Left colon (tissue), 2 donors: ENCODE results near the gene AKR1B15. TPM values are rescaled to one million over a fixed set of nuclear protein-coding genes. Genes with fewer than 3 reads are reported as not detected.
"Not testable (repeated sequence)": the region's sequence is repeated elsewhere in the genome, so short reads cannot be mapped to it uniquely, and the experiment has no call there.

Experiments
- ATAC-seq: fragments of 200-7000 bp; cut with Tn5 transposase; one replicate; pipeline ENCODE4 v1.9.1; 2020; ENCODE audit warnings: mild to moderate bottlenecking, moderate library complexity
- DNase-seq, 2 donors: peaks; one replicate each; pipeline ENCODE4 v3.0.0-alpha.2; 2020
- intact Hi-C, 2 donors: fragments of 100-400 bp; cut with DNase I in 1 of 2; cut with micrococcal nuclease in 1 of 2; formaldehyde crosslinking; loops; one replicate each; pipeline versions ENCODE4 v1.11.2 to v1.14.0; 2022; cut with DNase I, micrococcal nuclease
- total RNA-seq, 2 donors: library from RNA; stranded (reverse); fragmentation: NEBNext Ultra II Directional; extraction: Animal tissue kit (Norgen Biotek cat#: 25700); gene quantifications; one replicate each; pipeline ENCODE4 v1.2.1, GENCODE V29; 2021
- donor health status: DM: no; HTN: no; CAD: no.
- donor health status: DM: yes; HTN: yes; CAD: no.

The AKR1B15 gene
- total RNA-seq, 2 donors from 2014 or later, result 7.8 to 14.0 TPM

DNA sequence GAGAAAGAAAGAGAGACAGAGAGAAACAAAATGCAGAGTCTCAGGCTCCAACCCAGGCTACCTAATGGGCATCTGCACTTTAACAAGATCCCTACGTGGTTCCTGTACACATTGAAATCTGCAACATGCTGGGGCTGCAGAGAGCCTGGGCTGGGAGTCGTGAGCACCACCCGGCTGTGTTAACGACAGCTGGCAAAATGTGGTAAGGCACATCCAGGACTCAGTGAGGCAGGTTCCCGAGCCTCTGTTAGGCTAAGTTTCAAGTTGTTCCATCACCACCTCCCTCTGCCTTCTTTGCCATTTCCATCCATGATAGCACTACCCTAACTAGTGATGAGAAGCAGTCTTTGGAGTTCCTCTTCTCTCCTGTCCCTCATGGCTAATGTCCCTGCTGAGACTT, 20.2 kb upstream of the AKR1B15 start:
- intact Hi-C loops, result no loop called here
- ATAC-seq (no peak), DNase-seq (no peak)

- intact Hi-C loops, result no loop called here
- DNase-seq (no peak), ATAC-seq (no peak)
Measured at GRCh38 chr7:134530460-134530859, 18.4 kb upstream of the AKR1B15 start.

DNA sequence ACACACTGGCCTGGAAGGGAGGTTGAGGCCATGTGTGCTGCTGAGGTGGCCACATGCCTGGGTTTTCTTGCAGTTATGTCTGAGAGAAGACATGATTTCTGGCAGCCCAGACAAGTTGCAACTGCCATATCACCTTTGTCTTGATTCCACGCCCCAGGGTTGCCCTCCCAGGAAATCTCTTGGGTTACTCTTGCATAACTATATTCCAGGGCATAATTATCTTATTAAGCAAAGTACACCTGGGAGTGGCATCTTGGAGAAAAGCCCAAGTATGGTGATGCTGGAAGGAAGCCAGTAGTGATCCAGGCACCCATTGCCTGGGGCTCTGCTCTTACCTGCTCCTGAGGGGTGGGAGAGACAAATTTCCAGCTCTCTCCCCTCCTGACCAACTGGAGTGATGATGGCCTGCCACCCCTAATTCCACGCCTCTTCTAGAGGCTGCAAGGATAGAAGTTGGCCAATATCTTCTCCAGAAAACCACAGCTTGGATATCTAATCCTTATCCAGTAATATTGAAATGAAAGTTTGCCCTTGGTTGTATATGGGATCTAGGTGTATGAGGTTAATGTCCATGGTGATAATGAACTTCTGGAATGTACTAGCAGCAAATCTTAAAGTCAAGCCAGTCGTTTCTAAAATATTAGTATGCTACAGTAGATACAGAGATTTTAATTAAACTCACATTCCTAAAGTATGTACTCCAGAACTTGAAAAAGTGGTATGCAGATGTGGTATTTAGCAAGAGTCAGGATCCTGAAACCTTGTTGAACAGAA, 16.5 kb upstream of the AKR1B15 start:
- intact Hi-C loops, result no loop called here
- DNase-seq, result peak; percentile 75 to 87
- ATAC-seq, result peak; percentile 83

- ATAC-seq, result peak; percentile 35
- intact Hi-C loops, result no loop called here
- DNase-seq, result no peak
Measured at GRCh38 chr7:134532954-134533218, 16.0 kb upstream of the AKR1B15 start.

DNA sequence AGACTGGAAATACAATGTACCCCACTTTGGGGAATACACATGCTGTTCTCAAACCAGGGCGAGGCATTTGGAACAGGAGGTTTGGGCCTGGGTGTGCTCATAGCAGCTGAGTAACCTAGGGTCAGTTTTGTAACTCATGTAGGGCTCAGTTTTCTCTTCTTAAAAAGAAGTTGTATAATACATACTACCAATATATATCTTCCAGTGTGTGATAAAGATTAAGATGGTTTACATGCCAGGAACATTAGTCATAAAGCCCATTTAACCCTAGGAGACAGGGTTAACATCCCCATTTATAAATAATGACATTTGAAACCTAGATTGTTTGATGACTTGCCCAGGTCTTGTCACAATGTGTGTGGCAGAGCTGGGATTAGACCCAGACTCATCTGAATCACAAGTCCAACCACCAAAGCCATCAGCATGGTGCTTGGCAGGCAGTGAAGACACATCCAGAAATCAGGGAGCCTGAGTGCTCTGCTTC, 15.6 kb upstream of the AKR1B15 start:
- intact Hi-C loops, result no loop called here
- no peak for ATAC-seq
- no peak for DNase-seq

DNA sequence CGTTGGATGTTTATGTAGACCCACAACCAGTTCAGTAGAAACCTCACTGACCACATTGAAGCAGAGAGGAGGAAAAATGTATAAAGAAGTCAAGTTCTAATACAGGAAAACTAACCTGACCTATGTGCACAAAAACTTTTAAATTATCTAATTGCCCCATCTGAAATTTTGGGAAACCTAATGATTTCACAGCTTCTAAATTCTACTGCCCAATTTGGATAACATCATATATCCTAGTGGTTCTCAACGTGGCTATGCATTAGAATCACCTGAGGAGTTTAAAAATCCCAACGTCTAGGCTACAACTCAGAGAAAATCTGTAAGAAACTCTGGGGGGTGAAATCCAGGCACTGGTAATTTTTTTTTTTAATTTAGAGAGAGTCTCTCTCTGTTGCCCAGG, 14.3 kb upstream of the AKR1B15 start:
- intact Hi-C loops, result no loop called here
- DNase-seq, result no peak
- ATAC-seq, result no peak

DNA sequence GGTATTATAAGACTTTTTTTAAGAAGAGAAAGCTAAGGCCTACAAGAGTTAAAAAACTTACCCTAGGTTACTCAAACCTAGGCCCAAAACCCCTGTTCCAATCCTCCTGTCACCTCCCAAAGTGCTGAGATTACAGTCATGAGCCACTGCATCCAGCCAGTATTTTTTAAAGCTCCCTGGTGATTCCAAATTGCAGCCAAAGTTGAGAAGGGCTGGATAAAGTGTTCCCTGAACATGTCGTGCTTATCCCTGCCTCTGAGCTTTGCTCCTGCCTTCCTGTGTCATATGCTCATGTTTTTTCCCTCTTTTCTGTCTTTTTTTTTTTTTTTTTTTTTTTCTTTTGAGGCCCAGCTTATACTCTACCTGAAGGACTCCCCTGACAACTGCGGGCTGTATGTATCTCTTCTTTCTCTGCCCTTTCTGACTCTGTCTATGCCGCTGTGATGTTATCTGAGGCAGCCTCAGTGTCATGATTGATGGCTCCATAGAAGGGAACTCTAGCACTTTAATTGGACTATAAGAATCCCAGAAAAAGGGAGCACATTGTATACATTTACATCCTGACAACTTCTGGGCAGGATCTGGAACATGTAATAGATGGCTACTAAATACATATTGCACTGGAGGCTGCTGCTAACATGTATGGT, 13.5 kb upstream of the AKR1B15 start:
- no peak for ATAC-seq
- intact Hi-C loops, result no loop called here

DNA sequence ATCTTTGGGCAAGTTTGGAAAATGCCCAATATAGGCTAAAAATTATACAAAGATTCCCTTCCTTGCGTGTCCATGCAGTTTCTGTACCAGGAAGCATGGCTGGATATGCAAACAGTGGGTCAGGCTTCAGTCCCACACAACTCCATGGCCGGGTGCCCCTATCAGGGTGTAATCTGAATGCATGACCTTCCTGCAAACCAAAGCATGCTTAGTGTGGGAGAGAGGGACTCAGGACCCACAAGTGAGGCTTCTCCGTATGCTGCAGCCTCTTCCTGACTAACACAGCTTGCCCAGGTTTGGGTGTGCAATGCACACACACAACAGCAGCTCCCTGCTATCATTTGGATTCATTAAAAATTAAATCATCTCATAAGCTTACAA, 13.0 kb upstream of the AKR1B15 start:
- intact Hi-C loops, result no loop called here
- no peak for ATAC-seq
- DNase-seq, result no peak

More for the DNA sequence above, 13.5 kb upstream of the AKR1B15 start:
- DNase-seq, result no peak

DNA sequence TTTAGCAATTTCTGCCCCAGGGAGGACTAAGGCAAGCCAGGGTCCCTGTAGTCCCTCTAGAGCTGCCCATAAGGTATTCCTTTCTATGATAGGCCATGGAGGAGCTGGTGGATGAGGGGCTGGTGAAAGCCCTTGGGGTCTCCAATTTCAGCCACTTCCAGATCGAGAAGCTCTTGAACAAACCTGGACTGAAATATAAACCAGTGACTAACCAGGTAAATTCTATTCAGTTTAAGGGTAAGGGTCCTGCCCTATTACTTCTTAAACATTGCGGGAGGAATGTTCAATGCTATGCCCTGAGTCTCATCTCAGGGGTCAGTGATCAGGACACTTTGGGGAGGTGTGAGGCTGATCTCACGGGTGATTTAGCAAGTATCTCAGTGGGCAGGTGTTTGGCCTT, 12.4 kb upstream of the AKR1B15 start:
- DNase-seq, ATAC-seq, intact Hi-C loops: not testable (repeated sequence)

GRCh38 chr7:134537273-134537781, 11.6 kb upstream of the AKR1B15 start:
- ATAC-seq, intact Hi-C loops, DNase-seq: not testable (repeated sequence)

- DNase-seq (no peak), ATAC-seq (no peak)
- intact Hi-C loops, result no loop called here
Measured at GRCh38 chr7:134539380-134540004, 9.4 kb upstream of the AKR1B15 start.

DNA sequence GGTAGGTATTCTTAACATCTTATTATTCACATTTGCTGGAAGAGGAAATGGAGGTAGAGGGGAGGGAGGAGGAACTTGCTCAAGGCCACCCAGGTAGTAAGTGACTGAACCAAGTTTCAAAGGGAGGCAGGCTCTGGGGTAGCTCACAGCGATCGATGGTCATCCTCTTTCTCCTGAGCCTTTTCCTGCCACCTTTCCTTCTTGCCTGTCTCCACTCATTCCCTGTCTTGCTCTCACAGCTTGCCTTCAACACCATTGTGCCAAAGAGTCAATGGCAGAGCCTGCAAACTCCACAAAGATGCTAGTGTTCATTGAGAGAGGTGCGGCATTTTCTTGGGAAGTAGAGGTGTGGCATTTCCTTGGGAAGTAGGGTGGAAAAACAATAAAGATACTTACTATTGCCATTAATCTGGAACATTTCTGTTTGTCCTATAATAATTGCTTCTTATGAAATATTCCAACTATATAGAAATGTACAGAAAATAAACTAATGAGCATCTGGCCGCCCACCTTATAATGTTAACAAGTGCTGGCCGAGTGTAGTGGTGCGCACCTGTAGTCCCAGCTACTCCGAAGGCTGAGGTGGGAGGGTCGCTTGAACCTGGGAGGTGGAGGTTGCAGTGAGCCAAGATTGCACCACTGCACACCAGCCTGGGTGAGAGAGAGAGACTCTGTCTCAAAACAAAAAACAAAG, 7.3 kb upstream of the AKR1B15 start:
- intact Hi-C loops, DNase-seq, ATAC-seq: not testable (repeated sequence)

DNA sequence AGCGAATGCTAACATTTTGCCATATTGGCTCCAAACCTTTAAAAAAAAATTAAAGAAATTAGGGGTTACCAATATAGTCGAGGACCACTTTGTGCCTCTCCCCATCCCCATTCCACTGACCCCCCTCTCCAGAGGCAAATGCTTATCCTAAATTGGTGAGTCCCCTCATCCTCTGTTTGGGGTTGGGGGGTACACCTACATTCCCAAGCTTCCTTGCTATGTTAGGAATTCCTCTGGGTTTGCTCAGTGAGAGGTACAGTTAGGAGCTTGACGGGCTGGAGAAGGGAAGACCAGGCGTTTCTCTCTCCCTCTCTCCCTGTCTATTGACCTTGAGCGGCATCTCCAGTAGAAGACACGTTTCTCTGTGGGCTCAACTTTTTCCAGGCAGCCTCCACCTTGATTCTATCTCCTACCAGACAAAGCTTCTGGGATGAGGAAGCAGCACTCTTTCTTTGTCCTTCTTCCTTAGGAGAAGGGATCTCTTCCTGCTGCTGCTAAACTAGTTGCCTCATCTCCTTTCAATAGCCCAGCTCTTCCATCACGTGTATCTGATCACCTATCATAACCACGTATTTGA, 6.6 kb upstream of the AKR1B15 start:
- no peak for ATAC-seq
- intact Hi-C loops, result no loop called here

DNA sequence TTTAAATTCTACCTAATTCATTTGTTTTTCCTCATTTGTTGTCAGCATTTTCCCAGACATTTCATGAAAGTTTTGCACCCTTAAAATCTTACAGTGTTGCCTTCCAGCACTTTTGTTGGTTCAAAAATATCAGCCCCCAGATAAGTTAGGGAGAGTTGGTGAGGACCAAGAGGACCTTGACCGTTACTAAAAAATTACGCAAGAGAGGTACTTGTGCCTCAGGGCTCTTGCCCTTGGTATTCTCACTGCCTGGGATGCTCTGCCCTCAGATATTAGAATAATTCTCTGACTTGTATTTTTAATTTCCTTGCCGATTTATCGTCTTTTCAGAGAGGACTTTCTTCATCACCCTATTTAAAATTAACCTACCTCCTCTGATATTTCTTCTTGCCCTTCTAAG, 3.5 kb upstream of the AKR1B15 start:
- DNase-seq (no peak), ATAC-seq (no peak)
- intact Hi-C loops, result no loop called here

More for the DNA sequence above, 6.6 kb upstream of the AKR1B15 start:
- DNase-seq, result no peak

DNA sequence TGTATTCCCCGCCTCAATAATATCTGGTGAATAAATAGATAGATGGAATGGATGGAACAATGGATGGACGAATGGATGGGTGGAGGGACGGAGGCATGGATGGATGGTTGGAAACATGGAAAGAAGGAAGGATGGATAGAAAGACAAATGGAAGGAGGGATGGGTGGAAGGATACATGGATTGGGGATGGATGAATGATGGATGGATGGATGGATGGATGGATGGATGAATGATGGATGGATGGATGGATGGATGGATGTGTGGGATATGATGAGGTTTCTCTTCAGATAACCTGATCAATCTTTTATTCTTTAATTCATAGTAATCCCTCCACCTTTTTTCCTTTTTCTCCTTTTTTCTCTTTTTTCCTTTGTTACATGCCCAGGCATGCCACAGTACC, 3.0 kb upstream of the AKR1B15 start:
- ATAC-seq, result no peak
- intact Hi-C loops, result no loop called here
- no peak for DNase-seq

DNA sequence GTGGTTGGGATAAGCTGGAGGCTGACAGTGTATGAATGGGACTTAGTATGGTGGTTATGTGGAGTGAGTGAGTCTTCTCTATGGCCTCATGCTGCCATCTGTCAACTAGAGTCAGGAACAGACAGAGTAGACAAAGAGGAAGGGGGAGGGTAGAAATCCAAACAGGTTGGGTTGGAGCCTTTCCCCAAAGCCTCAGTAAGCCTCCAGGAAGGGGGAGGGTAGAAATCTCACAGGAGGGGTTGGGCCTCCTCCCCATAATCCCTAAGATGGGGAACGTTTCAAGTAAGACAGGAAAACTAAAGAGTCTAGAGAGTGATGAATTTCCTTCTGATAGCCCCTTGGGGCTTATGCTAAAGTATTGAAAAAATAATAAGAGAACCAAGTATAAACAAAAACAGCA, 2.0 kb upstream of the AKR1B15 start:
- ATAC-seq, result peak; percentile 63
- intact Hi-C loops, result no loop called here
- no peak for DNase-seq

GRCh38 chr7:134547397-134548054, 1.4 kb upstream of the AKR1B15 start:
- DNase-seq (peak; percentile 73 to 86), ATAC-seq (peak; percentile 82)
- intact Hi-C loops, result no loop called here

DNA sequence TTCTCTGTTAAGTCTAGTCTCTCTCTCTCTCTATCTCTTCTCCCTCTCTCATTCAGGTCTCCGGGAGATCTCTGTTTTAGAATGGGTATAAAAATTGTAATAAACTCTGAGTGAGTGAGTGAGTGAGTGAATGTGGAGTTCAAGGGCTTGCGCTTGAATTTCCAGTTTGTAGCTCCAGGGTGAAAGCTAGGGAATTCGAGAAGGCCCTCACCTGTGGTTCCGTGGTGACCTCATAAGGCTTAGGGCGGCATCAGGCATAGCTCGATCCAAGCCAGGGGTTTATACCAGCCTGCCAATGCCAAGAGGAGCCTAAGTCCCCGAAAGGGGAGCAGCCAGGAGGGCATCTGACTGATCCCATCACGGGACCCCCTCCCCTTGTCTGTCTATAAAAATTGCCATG, 456 bp downstream of the AKR1B15 start:
- ATAC-seq (no peak), DNase-seq (no peak)
- intact Hi-C loops, result no loop called here

GRCh38 chr7:134552105-134552504, 3.2 kb downstream of the AKR1B15 start:
- ATAC-seq, result peak; percentile 75
- intact Hi-C loops, result no loop called here
- DNase-seq, result peak; percentile 36 to 43
